HPDE6-E6E7 (cell line): ENCODE results near the gene RBBP8.

ENCODE experiments used
- DNase-seq: peaks from one replicate; pipeline ENCODE4 v3.0.0; 2011; ENCODE audit warnings: missing footprints; ENCODE audit errors: extremely low spot score

RBBP8 gene

GRCh38 chr18:22999212-22999611 is 66.1 kb downstream of the RBBP8 start:
- DNase-seq: no peak

- no peak for DNase-seq
Observed at GRCh38 chr18:22999647-23000046, 66.5 kb downstream of the RBBP8 start.

GRCh38 chr18:23003289-23003688 is 70.2 kb downstream of the RBBP8 start:
- no peak for DNase-seq

- no peak for DNase-seq
Observed at GRCh38 chr18:23012249-23012648, 79.1 kb downstream of the RBBP8 start.

GRCh38 chr18:23020555-23021294 is 87.6 kb downstream of the RBBP8 start:
- DNase-seq: no peak

- DNase-seq: no peak
Observed at GRCh38 chr18:23021623-23022022, 88.5 kb downstream of the RBBP8 start.

GRCh38 chr18:23032030-23032582 is 99.0 kb downstream of the RBBP8 start:
- DNase-seq: peak; percentile 38

GRCh38 chr18:23033056-23033455 is 99.9 kb downstream of the RBBP8 start:
- DNase-seq: no peak

GRCh38 chr18:23036660-23037201 is 103.6 kb downstream of the RBBP8 start:
- DNase-seq: no peak

- no peak for DNase-seq
Observed at GRCh38 chr18:23037646-23038045, 104.5 kb downstream of the RBBP8 start.

- DNase-seq: peak; percentile 34
Observed at GRCh38 chr18:23038712-23039111, 105.6 kb downstream of the RBBP8 start.

GRCh38 chr18:23042133-23042532 is 109.0 kb downstream of the RBBP8 start:
- no peak for DNase-seq

GRCh38 chr18:23043803-23044376 is 110.8 kb downstream of the RBBP8 start:
- no peak for DNase-seq

- no peak for DNase-seq
Observed at GRCh38 chr18:23049698-23050373, 116.7 kb downstream of the RBBP8 start.

GRCh38 chr18:23053776-23054457 is 120.8 kb downstream of the RBBP8 start:
- peak; percentile 23 for DNase-seq

GRCh38 chr18:23054553-23054952 is 121.4 kb downstream of the RBBP8 start:
- DNase-seq: no peak

- no peak for DNase-seq
Observed at GRCh38 chr18:23056315-23056714, 123.2 kb downstream of the RBBP8 start.

- no peak for DNase-seq
Observed at GRCh38 chr18:23057096-23057495, 124.0 kb downstream of the RBBP8 start.

GRCh38 chr18:23058746-23059415 is 125.8 kb downstream of the RBBP8 start:
- DNase-seq: no peak

- no peak for DNase-seq
Observed at GRCh38 chr18:23059541-23060465, 126.7 kb downstream of the RBBP8 start.
